ENCODE results near the gene MST1. TPM values are rescaled to one million over a fixed set of nuclear protein-coding genes. Genes with fewer than 3 reads are reported as not detected.

MST1 gene
- polyA plus RNA-seq, 1 donor from 2014 or later: 1.3 TPM

- Mint-ChIP-seq H3K9me3 (no peaks in the 10 kb centered on the region), H3K27ac (no peak overlapping the region), H3K36me3 (peaks cover 7% of the 10 kb centered on the region), H3K4me3 (no peak overlapping the region), H3K27me3 (no peaks in the 10 kb centered on the region), H3K4me1 (peaks cover 0 to 3% (median 3%) of the 10 kb centered on the region in 3 donors)
These were observed 23.5 kb upstream of the MST1 start for GRCh38 chr3:49712631-49713317.

- peaks cover 0 to 5% (median 4%) of the 10 kb centered on the region in 3 donors for H3K4me1 Mint-ChIP-seq
- no peaks in the 10 kb centered on the region for H3K27me3 Mint-ChIP-seq
- H3K9me3 Mint-ChIP-seq: no peaks in the 10 kb centered on the region
- H3K36me3 Mint-ChIP-seq: peaks cover 7% of the 10 kb centered on the region
- H3K4me3 Mint-ChIP-seq: no peak overlapping the region
- no peak overlapping the region for H3K27ac Mint-ChIP-seq
These were observed 22.9 kb upstream of the MST1 start for GRCh38 chr3:49712166-49712565.

DNA sequence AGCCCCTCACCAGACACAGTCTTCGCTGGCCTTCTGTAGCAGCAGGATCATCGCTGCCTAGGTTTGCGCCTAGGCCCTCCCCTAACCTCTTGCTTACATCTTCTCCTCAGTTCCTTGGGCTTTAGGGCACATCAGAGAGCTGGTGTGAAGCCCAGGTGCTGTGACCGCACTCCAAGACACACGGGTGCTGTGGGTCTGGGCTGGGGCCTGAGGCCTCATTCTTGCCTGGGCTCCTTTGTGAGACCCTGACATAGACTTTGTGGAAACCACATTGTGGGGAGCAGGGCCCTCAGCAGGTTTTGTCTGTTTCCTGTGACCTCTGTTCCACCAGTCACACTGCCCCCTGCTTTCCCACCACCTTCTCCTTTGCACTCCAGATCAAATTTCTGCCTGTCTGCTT, 22.2 kb upstream of the MST1 start:
- Mint-ChIP-seq H3K27ac (peak overlapping the region in 1 of 3 donors; percentile 84), H3K9me3 (no peaks in the 10 kb centered on the region), H3K4me3 (no peak overlapping the region), H3K27me3 (no peaks in the 10 kb centered on the region), H3K4me1 (peaks cover 0 to 5% (median 4%) of the 10 kb centered on the region in 3 donors), H3K36me3 (peaks cover 7% of the 10 kb centered on the region)

- H3K27ac Mint-ChIP-seq: no peak overlapping the region
- peaks cover 7% of the 10 kb centered on the region for H3K36me3 Mint-ChIP-seq
- H3K4me3 Mint-ChIP-seq: no peak overlapping the region
- H3K9me3 Mint-ChIP-seq: no peaks in the 10 kb centered on the region
- no peaks in the 10 kb centered on the region for H3K27me3 Mint-ChIP-seq
- peaks cover 0 to 5% (median 4%) of the 10 kb centered on the region in 3 donors for H3K4me1 Mint-ChIP-seq
These were observed 20.6 kb upstream of the MST1 start for GRCh38 chr3:49709852-49710251.

DNA sequence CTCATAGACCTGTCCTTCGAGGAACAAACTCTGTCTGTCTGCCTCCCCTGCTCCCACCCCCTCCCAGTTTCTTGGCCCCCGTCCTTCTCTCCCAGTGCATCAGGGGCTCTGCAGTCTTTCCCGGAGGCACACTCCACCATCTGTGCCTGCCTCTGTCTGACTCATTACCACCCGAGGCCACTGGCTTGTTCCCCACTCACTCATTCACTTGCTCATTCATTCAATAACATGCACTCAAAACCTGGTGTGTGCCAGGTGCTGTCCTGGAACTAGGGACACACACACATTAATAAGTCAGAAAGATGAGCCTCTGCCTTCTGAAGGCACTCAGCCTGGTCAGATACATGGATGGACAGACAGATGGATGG, 17.8 kb upstream of the MST1 start:
- no peaks in the 10 kb centered on the region for H3K27me3 Mint-ChIP-seq
- H3K36me3 Mint-ChIP-seq: peaks cover 7% of the 10 kb centered on the region
- no peaks in the 10 kb centered on the region for H3K9me3 Mint-ChIP-seq
- H3K4me3 Mint-ChIP-seq: no peak overlapping the region
- H3K4me1 Mint-ChIP-seq: peaks cover 0 to 5% (median 4%) of the 10 kb centered on the region in 3 donors
- H3K27ac Mint-ChIP-seq: peak overlapping the region in 1 of 3 donors; percentile 50

GRCh38 chr3:49706456-49707112, 17.3 kb upstream of the MST1 start:
- Mint-ChIP-seq H3K9me3 (no peaks in the 10 kb centered on the region), H3K4me1 (peaks cover 0 to 4% (median 4%) of the 10 kb centered on the region in 3 donors), H3K36me3 (peaks cover 5% of the 10 kb centered on the region), H3K27me3 (no peaks in the 10 kb centered on the region), H3K4me3 (no peak overlapping the region), H3K27ac (peak overlapping the region in 1 of 3 donors; percentile 80)

DNA sequence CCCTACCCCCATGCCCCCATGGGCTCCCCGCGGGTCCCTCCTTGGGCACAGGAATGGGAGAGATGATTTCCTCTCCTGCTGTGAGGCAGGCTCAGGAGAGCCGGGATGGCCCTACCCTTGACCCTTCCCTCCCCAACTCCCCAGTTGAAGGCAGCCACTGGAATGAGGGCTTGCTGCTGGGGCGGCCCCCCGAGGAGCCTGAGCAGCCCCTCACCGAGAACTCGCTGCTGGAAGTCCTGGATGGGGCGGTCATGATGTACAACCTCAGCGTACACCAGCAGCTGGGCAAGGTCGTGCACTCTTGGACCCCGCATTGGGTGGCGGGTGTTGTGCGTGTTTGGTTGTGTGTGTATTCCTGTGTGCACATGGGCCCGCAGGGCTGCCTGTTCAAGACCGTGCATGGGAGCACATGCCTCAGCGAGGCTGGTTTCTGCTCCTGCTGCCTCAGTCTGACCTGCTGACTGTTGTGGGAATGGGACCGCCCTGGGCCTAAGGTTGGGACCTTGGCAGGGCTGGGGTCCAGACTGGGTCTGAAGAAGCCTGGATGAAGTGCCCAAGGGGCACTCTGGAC, 16.2 kb upstream of the MST1 start:
- Mint-ChIP-seq H3K27ac (no peak overlapping the region), H3K4me3 (no peak overlapping the region), H3K27me3 (no peaks in the 10 kb centered on the region), H3K4me1 (peaks cover 0 to 4% (median 4%) of the 10 kb centered on the region in 3 donors), H3K9me3 (no peaks in the 10 kb centered on the region), H3K36me3 (peaks cover 5% of the 10 kb centered on the region)

DNA sequence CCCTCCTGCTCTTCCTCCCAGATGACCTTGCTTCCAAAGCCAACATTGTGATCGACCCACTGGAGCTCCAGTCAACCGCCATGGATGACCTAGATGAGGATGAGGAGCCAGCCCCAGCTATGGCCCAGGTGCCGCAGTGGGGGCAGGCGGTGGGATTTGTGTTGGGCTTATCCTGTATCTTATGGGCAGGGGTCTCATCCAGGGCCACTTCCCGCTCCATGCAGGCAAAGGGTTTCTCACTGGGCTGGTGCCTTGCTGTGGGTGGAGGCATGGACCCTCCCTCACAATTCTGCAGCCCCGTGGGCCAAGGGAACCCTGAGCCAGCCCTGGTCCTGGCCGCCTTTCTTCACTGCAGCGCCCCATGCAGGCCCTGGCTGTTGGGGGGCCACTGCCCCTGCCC, 15.4 kb upstream of the MST1 start:
- Mint-ChIP-seq H3K36me3 (peaks cover 3% of the 10 kb centered on the region), H3K4me1 (peaks cover 0 to 4% (median 4%) of the 10 kb centered on the region in 3 donors), H3K27ac (no peak overlapping the region), H3K27me3 (no peaks in the 10 kb centered on the region), H3K4me3 (no peak overlapping the region), H3K9me3 (no peaks in the 10 kb centered on the region)

DNA sequence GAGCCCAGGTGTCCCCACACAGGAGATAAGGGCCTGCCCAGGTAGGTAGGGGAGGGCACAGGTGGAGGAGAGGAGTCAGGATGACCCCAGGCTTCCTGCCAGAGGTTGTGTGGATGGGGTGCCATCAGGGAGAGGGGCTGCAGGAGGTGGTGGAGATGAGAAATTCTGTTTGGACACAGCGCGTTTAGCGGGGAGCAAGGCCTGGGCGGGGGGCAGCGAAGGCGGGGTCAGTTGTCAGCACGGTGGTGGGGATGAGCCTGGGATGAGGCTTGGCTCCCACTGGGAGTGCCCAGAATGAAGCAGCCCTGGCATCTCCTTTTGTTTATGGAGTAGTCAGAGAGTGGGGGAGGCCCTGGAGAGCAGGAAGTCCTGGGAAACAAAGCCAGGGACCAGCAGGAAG, 14.7 kb upstream of the MST1 start:
- H3K9me3 Mint-ChIP-seq: no peaks in the 10 kb centered on the region
- no peaks in the 10 kb centered on the region for H3K27me3 Mint-ChIP-seq
- H3K4me1 Mint-ChIP-seq: peaks cover 0 to 4% (median 4%) of the 10 kb centered on the region in 3 donors
- H3K4me3 Mint-ChIP-seq: no peak overlapping the region
- H3K36me3 Mint-ChIP-seq: peaks cover 3% of the 10 kb centered on the region
- H3K27ac Mint-ChIP-seq: no peak overlapping the region

- Mint-ChIP-seq H3K27ac (no peak overlapping the region), H3K36me3 (peaks cover 3% of the 10 kb centered on the region), H3K4me1 (peaks cover 0 to 4% (median 3%) of the 10 kb centered on the region in 3 donors), H3K4me3 (peak overlapping the region in 1 of 4 donors; percentile 19), H3K9me3 (no peaks in the 10 kb centered on the region), H3K27me3 (no peaks in the 10 kb centered on the region)
These were observed 14.2 kb upstream of the MST1 start for GRCh38 chr3:49703443-49703927.

DNA sequence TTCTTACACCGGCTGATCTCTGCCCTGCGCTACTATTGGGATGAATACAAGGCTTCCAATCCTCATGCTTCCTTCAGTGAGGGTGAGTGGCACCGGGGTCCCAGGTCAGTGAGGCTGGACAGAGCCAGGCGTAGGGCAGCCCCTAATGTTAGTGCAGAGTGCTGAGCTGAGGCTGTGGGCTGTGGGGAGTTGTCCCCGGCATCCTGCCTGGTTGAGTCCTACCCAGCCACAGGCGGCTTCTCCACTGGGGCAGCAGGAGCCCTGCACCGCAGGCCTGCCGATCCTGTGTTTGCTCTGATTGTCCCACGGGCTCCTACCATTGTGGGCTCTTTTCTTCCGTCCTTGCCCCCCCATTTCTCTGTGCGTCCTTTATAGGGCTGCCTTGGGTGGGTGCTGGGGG, 13.4 kb upstream of the MST1 start:
- H3K27ac Mint-ChIP-seq: no peak overlapping the region
- no peak overlapping the region for H3K4me3 Mint-ChIP-seq
- H3K27me3 Mint-ChIP-seq: no peaks in the 10 kb centered on the region
- H3K4me1 Mint-ChIP-seq: peaks cover 0 to 2% (median 0%) of the 10 kb centered on the region in 3 donors
- no peaks in the 10 kb centered on the region for H3K36me3 Mint-ChIP-seq
- no peaks in the 10 kb centered on the region for H3K9me3 Mint-ChIP-seq

GRCh38 chr3:49701388-49702077, 12.3 kb upstream of the MST1 start:
- Mint-ChIP-seq H3K4me3 (peak overlapping the region in 1 of 4 donors; percentile 29), H3K4me1 (no peaks in the 10 kb centered on the region), H3K27me3 (no peaks in the 10 kb centered on the region), H3K9me3 (no peaks in the 10 kb centered on the region), H3K36me3 (no peaks in the 10 kb centered on the region), H3K27ac (no peak overlapping the region)

DNA sequence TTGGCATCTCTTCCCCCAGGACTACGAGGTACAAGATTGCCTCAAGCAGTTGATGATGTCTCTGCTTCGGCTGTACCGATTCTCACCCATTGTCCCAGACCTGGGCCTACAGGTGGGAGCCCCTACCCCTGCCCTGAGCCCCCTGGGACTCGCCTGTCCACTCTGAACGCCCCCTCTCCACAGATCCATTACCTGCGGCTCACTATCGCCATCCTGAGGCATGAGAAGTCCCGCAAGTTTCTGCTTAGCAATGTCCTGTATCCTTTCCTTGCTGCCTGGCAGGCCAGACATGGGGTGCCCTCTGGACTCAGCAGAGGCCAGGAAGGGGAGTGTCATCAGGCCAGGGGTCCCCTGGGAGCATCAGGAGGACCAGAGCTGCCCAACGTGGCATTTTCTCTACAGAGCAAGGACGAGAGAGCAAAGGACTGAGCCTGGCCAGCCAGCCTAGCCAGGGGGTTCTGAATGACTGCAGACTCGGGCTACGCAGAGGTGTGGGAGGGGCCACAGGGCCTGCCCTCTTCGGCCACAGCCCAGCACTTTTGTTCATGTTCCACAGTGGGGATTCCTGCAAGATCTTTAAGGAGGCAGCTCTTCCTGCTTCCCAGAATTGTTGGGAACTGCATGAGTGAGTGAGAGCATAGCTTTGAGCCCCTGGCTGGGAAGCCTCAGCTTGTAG, 11.3 kb upstream of the MST1 start:
- H3K9me3 Mint-ChIP-seq: no peaks in the 10 kb centered on the region
- no peaks in the 10 kb centered on the region for H3K4me1 Mint-ChIP-seq
- peak overlapping the region in 1 of 3 donors; percentile 35 for H3K27ac Mint-ChIP-seq
- no peaks in the 10 kb centered on the region for H3K27me3 Mint-ChIP-seq
- no peaks in the 10 kb centered on the region for H3K36me3 Mint-ChIP-seq
- H3K4me3 Mint-ChIP-seq: no peak overlapping the region

GRCh38 chr3:49700014-49700413, 10.7 kb upstream of the MST1 start:
- Mint-ChIP-seq H3K9me3 (no peaks in the 10 kb centered on the region), H3K27ac (no peak overlapping the region)

More at GRCh38 chr3:49700014-49700413, 10.7 kb upstream of the MST1 start:
- no peak overlapping the region for H3K4me3 Mint-ChIP-seq
- no peaks in the 10 kb centered on the region for H3K36me3 Mint-ChIP-seq
- no peaks in the 10 kb centered on the region for H3K27me3 Mint-ChIP-seq
- no peaks in the 10 kb centered on the region for H3K4me1 Mint-ChIP-seq
